Activated CD4-positive, CD25-positive, alpha-beta regulatory T cell treated with anti-CD3 and anti-CD28 coated beads, Interleukin-2, amount 50 U/mL, for 24 hours (primary cell): ENCODE data around the gene SYNGR1.
"Not testable (repeated sequence)": the region's sequence is repeated elsewhere in the genome, so short reads cannot be mapped to it uniquely, and the experiment has no call there.

ENCODE experiments used
- ATAC-seq, 2 donors: fragments of 150-1000 bp; cut with Tn5 transposase; one replicate each; pipeline ENCODE4 v1.10.0; 2021; ENCODE audit warnings: mild to moderate bottlenecking in 1 of 2, moderate library complexity in 1 of 2

Gene SYNGR1

DNA sequence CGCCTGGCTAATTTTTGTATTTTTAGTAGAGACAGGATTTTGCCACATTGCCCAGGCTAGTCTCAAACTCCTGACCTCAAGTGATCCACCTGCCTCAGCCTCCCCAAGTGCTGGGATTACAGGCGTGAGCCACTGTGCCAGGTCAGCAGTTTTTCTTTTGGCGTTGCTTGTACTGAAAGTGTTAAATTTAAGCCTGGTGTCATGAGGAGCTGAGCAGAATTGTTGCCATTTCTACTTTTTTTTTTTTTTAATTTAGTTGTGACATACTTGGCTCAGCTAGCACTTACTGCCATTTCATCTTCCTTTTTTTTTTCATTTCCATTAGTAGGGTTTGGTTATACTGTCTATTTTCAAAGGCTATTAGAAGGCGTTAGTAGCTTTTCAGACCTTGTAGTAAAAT is 60.5 kb downstream of the SYNGR1 start:
- no peak for ATAC-seq

DNA sequence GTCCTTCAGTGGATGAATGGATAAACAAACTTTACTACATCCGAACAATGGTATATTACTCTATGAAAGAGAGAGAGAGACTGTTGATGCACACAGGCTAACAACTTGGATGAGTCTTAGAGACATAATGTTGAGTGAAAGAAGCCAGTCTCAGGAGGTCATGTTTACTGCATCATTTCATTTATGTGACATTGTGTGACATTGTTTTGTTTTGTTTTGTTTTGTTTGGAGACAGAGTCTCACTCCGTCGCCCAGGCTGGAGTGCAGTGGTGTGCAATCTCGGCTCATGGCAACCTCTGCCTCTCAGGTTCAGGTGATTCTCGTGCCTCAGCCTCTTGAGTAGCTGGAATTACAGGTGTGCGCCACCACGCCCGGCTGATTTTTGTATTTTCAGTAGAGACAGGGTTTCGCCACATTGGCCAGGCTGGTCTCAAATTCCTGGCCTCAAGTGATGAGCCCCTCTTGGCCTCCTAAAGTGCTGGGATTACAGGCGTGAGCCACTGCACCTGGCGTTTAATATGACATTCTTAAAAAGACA is 62.1 kb downstream of the SYNGR1 start:
- not testable (repeated sequence) for ATAC-seq

GRCh38 chr22:39413204-39413603 is 63.4 kb downstream of the SYNGR1 start:
- not testable (repeated sequence) for ATAC-seq

DNA sequence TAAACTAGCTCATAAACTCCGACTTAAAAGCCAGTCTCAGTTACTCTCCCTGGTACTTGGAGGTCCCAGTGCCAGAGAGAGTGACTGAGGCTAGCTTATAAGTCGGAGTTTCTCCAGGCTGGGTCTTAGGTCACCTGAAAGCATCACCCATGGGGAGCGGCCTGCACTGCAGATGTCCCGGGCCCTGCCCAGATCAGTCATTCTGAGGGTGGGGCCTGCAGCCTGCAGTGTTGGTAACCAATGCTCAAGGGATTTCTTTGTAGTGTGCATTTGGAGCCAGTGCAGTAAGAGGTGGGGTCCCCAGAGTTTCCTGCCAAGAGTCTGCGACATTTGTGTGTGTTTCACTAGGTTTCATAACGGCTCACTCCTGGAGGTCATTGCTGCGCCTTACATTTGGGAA is 64.6 kb downstream of the SYNGR1 start:
- no peak for ATAC-seq

GRCh38 chr22:39414886-39415285 is 65.1 kb downstream of the SYNGR1 start:
- ATAC-seq: no peak

DNA sequence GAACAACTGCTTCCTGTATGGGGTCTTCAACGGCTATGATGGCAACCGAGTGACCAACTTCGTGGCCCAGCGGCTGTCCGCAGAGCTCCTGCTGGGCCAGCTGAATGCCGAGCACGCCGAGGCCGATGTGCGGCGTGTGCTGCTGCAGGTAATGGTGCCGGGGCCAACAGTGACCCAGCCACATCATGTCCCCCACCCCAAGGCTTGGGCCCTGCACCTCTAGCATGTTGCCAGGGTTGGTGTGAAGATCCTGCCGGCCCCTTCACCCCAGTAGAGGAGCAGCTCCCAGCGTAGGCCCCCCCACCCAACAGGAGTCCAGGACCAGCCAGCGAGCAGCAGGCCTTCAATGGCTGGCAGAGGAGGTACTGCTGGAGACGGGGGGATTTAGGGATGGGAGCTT is 65.7 kb downstream of the SYNGR1 start:
- ATAC-seq: no peak

DNA sequence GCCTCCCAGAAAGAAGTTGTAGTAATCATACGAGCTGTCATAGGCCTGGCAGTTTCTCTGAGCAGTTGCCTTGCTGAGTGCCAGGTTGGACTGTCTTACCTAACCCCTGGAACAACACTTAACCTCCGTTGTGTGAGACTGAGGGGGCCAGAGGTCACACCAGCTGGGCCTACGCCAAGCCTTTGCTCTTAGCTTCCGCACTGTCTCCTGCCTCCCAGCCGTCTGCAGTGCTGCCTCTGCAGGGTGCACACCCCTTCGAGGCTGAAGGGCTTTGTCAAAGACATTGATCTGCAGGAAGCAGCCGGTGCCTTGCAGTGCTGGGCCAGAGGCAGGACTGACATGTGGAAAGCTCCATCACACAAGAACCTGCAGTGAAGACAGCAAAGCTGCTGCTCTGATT is 66.5 kb downstream of the SYNGR1 start:
- no peak for ATAC-seq

DNA sequence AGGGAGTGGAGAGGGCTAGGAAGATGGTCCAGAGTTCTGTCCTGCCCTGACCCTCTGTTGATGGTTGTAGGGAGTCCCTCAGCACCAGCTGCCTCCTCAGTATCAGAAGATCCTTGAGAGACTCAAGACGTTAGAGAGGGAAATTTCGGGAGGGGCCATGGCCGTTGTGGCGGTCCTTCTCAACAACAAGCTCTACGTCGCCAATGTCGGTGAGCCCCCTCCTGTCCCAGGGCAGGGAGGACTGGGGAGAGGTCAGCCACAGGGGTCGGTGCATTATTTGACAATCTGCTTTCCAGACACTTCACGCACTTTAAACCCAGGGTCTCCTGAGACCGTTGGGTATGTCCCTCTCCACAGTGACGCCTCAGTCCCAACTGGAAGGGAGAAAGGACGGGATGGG is 67.8 kb downstream of the SYNGR1 start:
- no peak for ATAC-seq

DNA sequence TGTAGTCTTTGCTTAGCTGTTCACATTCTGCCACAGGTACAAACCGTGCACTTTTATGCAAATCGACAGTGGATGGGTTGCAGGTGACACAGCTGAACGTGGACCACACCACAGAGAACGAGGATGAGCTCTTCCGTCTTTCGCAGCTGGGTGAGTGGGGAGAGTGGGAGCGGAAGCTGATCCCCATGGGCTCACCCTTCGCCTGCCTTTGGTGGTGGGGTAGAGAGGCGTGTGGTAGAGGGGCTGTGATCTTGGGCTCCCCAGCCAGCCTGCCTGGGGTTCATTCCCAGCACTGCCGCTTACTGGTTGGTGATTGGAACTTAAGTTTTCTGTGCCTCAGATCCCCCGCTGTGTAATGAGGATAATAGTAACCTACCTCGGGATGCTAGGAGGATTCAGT is 68.9 kb downstream of the SYNGR1 start:
- no peak for ATAC-seq

- ATAC-seq: no peak
Observed at GRCh38 chr22:39419096-39419495, 69.3 kb downstream of the SYNGR1 start.

DNA sequence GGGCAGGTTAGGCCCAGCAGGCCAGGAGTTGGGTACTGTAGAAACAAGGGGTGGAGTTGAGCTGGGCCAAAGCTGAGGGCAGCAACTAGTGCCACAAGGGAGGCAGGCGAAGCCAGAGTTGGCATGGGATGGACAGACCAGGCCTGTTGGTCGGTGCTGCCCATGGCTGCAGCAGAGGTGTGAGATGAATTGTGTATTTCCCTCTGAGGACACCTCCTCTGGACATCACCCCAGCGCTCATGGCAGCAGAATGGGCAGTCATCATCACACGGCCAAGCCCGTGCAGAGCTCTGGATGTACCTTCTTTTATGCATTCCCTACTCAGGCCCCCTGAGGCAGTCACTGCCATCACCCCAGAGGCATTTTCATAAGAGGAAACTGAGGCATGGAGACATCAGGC is 70.1 kb downstream of the SYNGR1 start:
- no peak for ATAC-seq

DNA sequence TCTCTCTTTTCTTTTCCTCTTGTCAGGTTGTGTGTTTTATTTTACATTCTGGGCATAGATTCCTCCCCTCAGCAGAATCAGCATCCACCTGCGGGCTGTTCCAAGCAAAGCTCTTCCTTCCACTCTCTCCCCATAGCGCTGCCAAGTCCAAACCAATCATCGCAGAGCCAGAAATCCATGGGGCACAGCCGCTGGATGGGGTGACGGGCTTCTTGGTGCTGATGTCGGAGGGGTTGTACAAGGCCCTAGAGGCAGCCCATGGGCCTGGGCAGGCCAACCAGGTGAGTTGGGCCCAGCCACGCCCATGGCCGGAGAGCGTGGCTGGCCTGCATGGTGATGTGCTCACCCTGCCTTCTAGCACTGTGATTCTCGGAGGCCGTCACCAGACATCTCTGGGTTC is 71.9 kb downstream of the SYNGR1 start:
- ATAC-seq: no peak

GRCh38 chr22:39422101-39422500 is 72.3 kb downstream of the SYNGR1 start:
- no peak for ATAC-seq

DNA sequence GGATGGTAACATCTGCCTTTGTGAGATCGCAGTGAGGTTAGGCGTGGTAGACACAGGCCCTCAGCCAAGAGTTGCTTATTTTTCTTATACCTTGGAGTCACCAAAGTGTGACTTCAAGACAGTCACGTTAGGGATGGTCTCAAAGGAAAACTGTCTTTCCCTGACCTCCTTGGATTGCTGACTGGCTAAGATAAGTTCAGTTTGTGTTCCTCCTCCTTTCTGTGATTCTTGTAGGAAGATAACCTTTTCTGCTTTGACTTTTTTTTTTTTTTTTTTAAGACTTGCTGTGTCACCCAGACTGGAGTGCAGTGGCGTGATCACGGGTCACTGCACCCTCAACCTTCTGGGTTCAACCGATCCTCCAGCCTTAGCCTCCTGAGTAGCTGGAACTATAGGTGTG is 72.9 kb downstream of the SYNGR1 start:
- ATAC-seq: no peak

- no peak for ATAC-seq
Observed at GRCh38 chr22:39423976-39424375, 74.2 kb downstream of the SYNGR1 start.

DNA sequence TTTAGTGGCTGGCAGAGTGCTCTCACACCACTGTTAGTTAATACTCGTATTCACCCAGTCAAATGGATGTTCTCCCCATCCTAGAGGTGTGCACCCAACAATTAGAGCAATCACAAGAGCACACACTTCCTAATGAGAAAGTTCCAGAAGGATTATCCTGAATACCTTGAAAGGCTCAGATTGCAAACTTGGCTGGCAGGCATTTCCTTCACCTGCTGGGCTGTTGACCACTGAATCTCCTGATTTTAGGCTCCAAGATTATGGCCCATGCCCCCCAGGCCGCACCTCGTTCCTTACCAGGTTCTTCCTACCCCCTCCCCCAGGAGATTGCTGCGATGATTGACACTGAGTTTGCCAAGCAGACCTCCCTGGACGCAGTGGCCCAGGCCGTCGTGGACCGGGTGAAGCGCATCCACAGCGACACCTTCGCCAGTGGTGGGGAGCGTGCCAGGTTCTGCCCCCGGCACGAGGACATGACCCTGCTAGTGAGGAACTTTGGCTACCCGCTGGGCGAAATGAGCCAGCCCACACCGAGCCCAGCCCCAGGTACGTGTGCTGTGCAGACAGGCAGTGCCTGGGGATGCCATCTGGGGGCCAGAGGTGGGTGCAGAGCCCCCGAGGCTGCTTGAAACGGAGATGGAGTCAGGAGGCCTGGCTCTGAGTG is 76.7 kb downstream of the SYNGR1 start:
- no peak for ATAC-seq

DNA sequence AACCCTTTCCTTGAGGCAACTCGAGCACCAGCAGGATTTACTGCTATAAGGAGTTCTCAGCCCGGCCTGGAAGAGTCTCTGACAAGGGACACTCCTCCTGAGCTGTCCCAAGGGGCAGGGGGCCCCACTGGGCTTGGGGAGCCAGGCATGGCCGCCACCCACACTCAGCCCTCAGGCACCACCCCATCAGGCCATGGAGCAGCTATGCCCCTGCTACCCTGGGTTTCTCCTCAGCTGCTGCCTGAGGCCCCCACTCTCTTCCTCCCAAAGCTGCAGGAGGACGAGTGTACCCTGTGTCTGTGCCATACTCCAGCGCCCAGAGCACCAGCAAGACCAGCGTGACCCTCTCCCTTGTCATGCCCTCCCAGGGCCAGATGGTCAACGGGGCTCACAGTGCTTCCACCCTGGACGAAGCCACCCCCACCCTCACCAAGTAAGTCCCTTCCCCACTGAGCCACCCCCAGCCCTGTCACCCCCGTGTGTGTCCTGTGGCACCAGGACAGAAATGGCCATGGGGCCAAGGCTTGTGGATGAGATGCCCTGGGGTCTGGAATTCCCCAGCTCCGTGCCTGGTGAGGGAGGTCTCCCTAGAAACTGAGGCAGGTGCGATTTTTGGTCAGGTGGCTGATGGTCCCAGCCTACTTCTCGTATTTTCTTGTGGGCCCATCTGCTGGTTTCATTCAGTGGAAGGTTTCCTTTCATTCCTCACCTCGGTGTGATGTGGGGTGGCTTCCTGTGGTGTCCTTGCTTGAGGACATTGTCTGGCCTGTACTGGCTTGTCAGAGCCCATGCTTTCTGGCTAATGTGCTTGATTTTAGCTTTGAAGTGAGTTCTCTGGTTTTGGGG is 78.2 kb downstream of the SYNGR1 start:
- ATAC-seq: no peak

DNA sequence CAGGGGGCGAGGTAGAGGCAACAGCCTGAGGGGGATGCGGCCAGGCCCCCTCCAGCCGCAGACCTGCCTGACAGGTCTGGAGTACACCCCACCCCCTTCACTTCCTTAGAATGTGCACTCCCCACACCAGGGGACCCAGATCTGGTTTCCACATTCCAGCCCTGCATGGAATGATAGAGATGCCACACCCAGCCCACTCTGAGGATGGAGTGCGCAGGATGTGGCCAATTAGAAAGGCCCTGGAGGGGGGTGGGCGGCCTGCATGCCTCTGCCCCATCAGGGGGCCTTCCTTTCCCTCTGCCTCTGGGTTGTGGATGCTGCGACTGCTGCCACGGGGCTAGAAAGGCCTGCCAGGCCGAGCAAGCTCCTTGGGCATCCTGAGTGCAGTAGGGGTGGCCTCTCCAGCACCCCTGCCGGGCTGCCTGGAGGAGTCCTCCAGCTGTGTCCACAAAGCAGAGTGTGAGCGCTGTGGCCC is 78.8 kb downstream of the SYNGR1 start:
- no peak for ATAC-seq

DNA sequence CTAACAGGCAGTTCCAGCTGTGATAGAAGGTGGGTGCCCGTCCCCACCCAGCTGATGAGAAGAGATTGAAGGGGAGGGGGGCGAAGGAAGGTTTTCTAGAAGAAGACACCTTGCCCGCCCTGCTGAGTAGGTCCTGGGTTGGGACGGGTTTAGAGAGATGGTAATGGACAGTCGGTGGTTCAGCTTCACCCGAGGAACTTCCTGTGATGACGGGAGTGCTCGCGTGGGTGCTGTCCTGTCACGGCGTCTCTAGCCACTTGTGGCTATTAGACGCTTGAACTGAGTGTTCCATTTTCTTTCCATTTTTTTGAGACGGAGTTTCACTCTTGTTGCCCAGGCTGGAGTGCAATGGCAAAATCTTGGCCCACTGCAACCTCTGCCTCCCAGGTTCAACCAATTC is 79.4 kb downstream of the SYNGR1 start:
- no peak for ATAC-seq

GRCh38 chr22:39429916-39430575 is 80.3 kb downstream of the SYNGR1 start:
- ATAC-seq: no peak

- ATAC-seq: no peak
Observed at GRCh38 chr22:39430576-39431150, 80.9 kb downstream of the SYNGR1 start.

- ATAC-seq: no peak
Observed at GRCh38 chr22:39431216-39431801, 81.5 kb downstream of the SYNGR1 start.

- ATAC-seq: no peak
Observed at GRCh38 chr22:39431821-39432251, 82.0 kb downstream of the SYNGR1 start.
